Measurements from ENCODE around the gene GMFB.

GRCh38 chr14:54489318-54489683 is 521 bp upstream of the GMFB start:
- TF ChIP-seq CTCF (IDR thresholded peaks at IDR 0.05; ENCODE audit: poor library complexity, severe bottlenecking) (no peak), POLR2AphosphoS5 (IDR thresholded peaks at IDR 0.05) (no peak), EP300 (conservative IDR thresholded peaks at IDR 0.05; ENCODE audit: poor library complexity, severe bottlenecking) (no peak), EZH2 (IDR thresholded peaks at IDR 0.05; ENCODE audit: borderline replicate concordance, insufficient read depth, low read length, poor library complexity, severe bottlenecking) (no peak), SMC3 (conservative IDR thresholded peaks at IDR 0.05; ENCODE audit: poor library complexity) (no peak), TAF1 (IDR thresholded peaks at IDR 0.05; ENCODE audit: low read depth) (no peak), RAD21 (conservative IDR thresholded peaks at IDR 0.05) (no peak)
- TF ChIP-seq, protein P1, sequence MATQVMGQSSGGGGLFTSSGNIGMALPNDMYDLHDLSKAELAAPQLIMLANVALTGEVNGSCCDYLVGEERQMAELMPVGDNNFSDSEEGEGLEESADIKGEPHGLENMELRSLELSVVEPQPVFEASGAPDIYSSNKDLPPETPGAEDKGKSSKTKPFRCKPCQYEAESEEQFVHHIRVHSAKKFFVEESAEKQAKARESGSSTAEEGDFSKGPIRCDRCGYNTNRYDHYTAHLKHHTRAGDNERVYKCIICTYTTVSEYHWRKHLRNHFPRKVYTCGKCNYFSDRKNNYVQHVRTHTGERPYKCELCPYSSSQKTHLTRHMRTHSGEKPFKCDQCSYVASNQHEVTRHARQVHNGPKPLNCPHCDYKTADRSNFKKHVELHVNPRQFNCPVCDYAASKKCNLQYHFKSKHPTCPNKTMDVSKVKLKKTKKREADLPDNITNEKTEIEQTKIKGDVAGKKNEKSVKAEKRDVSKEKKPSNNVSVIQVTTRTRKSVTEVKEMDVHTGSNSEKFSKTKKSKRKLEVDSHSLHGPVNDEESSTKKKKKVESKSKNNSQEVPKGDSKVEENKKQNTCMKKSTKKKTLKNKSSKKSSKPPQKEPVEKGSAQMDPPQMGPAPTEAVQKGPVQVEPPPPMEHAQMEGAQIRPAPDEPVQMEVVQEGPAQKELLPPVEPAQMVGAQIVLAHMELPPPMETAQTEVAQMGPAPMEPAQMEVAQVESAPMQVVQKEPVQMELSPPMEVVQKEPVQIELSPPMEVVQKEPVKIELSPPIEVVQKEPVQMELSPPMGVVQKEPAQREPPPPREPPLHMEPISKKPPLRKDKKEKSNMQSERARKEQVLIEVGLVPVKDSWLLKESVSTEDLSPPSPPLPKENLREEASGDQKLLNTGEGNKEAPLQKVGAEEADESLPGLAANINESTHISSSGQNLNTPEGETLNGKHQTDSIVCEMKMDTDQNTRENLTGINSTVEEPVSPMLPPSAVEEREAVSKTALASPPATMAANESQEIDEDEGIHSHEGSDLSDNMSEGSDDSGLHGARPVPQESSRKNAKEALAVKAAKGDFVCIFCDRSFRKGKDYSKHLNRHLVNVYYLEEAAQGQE (IDR thresholded peaks at IDR 0.05; ENCODE audit: borderline replicate concordance): no peak

All from neural cell (in vitro differentiated cells).